ENCODE data around the gene VWA8. TPM values are rescaled to one million over a fixed set of nuclear protein-coding genes. Genes with fewer than 3 reads are reported as not detected.

VWA8 gene
- total and polyA plus RNA-seq, 9 donors, result 4.5 to 25.1 (median 21.0) TPM

- H3K27ac ChIP-seq, result no peak overlapping the region
- no peaks in the 10 kb centered on the region for H3K9me3 ChIP-seq
- H3K4me3 ChIP-seq, result no peak overlapping the region
- no peaks in the 10 kb centered on the region for H3K27me3 ChIP-seq
- no peak for DNase-seq
- H3K4me1 ChIP-seq (ENCODE audit: insufficient read depth), result peaks cover 7% of the 10 kb centered on the region
- H3K36me3 ChIP-seq, result no peaks in the 10 kb centered on the region
- TF ChIP-seq EP300 (IDR thresholded peaks at IDR 0.05), result no peak
- no peak for TF ChIP-seq CTCF (IDR thresholded peaks at IDR 0.05)
- TF ChIP-seq POLR2A (IDR thresholded peaks at IDR 0.05), result no peak
- intact Hi-C loops (cut with DNase I), result no loop called here
Observed at GRCh38 chr13:41615528-41615855, 345.4 kb downstream of the VWA8 start.

GRCh38 chr13:41614671-41615527 is 346.0 kb downstream of the VWA8 start:
- intact Hi-C loops (cut with DNase I), result no loop called here
- Histone ChIP-seq H3K4me3 (no peak overlapping the region), H3K36me3 (no peaks in the 10 kb centered on the region), H3K27me3 (no peaks in the 10 kb centered on the region), H3K9me3 (no peaks in the 10 kb centered on the region), H3K4me1 (ENCODE audit: insufficient read depth) (peaks cover 7% of the 10 kb centered on the region), H3K27ac (no peak overlapping the region)
- TF ChIP-seq EP300 (IDR thresholded peaks at IDR 0.05), result no peak
- TF ChIP-seq POLR2A (IDR thresholded peaks at IDR 0.05), result no peak
- TF ChIP-seq CTCF (IDR thresholded peaks at IDR 0.05), result no peak
- WGBS, 3 donors, result 62 to 75% (median 63%) methylated on average over 7 of the region's 7 CpGs
- DNase-seq, result peak in 4 of 5 donors; percentile 21 to 43 (median 24)

DNA sequence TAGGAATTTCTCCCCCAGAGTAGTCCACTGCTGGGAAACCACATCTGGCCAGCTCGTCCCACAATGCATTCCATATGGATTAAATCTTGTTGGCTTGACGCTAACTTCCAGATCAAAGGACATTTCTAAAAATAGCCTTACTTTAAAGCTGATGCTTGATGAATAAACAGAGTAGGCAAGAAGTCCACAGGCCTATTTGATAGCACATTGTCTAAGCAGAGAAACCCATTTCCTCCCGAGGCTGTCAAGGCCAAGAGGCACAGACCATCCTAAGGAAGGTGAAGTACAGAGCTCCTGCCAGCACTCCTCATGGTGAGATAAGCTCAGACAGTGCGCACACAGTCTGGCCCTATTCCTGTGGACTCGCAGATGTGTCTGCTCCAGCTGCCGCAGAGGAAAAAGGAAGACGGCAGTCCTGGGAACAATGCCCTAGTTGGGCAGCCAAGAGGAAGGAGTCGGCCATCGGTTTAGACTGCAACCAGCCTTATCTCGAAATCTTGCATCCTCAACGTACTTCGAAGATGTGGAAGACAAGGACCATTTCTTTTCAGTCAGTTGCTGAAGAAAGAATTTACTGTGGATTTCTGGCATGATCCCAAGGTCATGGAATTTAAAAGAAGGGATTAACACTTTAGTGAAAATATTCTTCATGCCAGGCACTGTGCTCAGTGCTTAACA is 346.8 kb downstream of the VWA8 start:
- Histone ChIP-seq H3K27ac (no peak overlapping the region), H3K9me3 (no peaks in the 10 kb centered on the region), H3K4me3 (no peak overlapping the region), H3K36me3 (no peaks in the 10 kb centered on the region), H3K4me1 (ENCODE audit: insufficient read depth) (peaks cover 7% of the 10 kb centered on the region), H3K27me3 (no peaks in the 10 kb centered on the region)
- TF ChIP-seq CTCF (IDR thresholded peaks at IDR 0.05), result no peak
- TF ChIP-seq EP300 (IDR thresholded peaks at IDR 0.05), result no peak
- TF ChIP-seq POLR2A (IDR thresholded peaks at IDR 0.05), result no peak
- 3 to 8% (median 5%) methylated on average over 12 of the region's 12 CpGs for WGBS, 3 donors
- intact Hi-C loops (cut with DNase I), result no loop called here
- peak; percentile 37 to 78 (median 71) for DNase-seq

- WGBS, 3 donors, result 96 to 100% (median 98%) methylated on average over 1 of the region's 1 CpG
- intact Hi-C loops (cut with DNase I), result no loop called here
- no peak for DNase-seq
- TF ChIP-seq EP300 (IDR thresholded peaks at IDR 0.05), result no peak
- TF ChIP-seq POLR2A (IDR thresholded peaks at IDR 0.05), result no peak
- no peak for TF ChIP-seq CTCF (IDR thresholded peaks at IDR 0.05)
- Histone ChIP-seq H3K27ac (no peak overlapping the region), H3K9me3 (no peaks in the 10 kb centered on the region), H3K36me3 (no peaks in the 10 kb centered on the region), H3K4me1 (ENCODE audit: insufficient read depth) (peaks cover 7% of the 10 kb centered on the region), H3K4me3 (no peak overlapping the region), H3K27me3 (no peaks in the 10 kb centered on the region)
Observed at GRCh38 chr13:41613471-41613870, 347.4 kb downstream of the VWA8 start.
